ENCODE data around the gene MSANTD3.
"Not testable (repeated sequence)": the region's sequence is repeated elsewhere in the genome, so short reads cannot be mapped to it uniquely, and the experiment has no call there.

The MSANTD3 gene

DNA sequence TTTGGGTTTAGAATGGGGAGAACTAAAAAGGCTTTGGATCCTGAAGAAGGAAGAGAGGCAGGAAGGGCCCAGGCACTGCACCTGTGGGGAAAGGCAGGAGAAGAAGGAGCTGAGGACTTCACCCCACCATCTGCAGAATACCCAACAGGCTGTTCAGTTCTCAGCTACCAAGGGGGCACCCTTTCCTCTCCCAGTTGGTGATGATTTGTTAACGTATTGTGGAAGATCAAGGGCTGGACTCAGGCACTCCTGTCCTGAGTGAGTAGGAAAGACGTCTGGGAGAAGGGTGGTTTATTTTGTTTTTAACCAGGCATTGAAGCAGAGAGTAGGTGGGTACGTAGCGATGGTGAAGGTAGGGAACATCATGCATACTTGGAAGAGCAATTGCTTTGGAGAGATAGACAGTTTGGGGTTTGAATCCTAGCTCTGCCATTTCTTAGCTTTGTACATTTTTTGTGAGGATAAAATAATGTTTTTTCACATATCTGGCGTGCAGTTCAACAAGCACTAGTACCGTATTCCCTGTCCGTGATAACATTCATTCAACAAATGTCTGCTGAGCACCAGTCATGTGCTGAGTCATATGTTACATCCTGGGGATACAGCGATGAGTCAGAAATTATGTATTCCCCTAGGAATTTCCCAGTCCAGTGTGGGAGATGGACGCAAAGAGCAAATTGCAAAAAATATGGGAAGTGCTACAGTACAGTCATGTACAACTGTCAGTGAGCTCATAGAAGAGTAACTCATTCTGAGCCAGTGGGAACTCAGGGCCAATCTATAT lies 2.1 kb downstream of the MSANTD3 start:
- DNase-seq (ENCODE audit: low spot score): peak; percentile 42

DNA sequence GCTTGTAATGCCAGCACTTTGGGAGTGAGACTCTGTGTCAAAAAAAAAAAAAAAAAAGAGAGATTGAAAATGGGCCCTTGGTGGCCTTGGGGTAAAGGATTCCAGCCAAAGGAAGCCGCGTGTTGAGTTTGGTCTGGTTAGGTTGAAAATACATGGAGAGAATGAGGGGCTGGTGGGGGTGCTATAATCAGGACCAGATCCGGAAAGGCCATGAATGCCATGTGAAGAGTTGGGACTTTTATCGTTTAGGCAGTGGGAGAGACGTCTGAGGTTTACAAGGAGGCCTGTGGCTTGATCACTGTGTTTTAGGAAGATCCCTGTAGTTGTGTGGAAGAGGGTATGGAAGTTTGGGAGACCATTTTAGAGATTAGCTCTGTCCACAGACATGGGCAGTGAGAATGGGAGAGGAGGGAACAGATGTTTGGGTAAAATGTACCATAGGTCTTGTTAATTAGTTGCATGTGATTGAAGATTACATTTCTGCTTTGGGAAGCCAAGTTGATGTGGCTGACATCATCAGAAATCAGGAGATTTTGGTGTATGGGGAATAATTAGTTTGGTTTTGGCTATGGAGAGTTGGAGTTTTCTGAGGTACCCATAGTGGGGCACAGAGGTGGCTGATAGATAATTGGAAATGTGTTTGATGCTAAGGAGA lies 3.5 kb downstream of the MSANTD3 start:
- DNase-seq (ENCODE audit: low spot score): no peak

GRCh38 chr9:100431886-100432285 lies 4.9 kb downstream of the MSANTD3 start:
- DNase-seq (ENCODE audit: low spot score): no peak

DNA sequence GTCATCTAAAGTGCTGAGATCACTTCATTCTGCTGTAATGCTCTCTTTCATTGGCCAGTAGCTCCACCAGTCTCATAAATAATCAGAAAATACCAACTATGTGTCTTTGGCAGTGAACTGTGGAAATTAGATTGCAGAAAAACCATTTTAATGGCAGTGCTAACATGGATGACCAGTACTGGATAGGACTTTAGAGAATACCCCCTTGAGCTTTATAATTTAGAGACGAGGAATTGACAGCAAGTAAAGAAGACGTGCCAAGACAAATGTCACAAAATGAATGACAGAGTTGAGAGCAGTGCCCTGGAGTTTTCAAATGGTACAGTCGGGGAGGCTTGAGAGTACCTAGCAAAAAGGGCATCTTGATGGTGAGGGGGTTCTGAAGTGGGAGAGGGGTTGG lies 5.8 kb downstream of the MSANTD3 start:
- no peak for DNase-seq (ENCODE audit: low spot score)

DNA sequence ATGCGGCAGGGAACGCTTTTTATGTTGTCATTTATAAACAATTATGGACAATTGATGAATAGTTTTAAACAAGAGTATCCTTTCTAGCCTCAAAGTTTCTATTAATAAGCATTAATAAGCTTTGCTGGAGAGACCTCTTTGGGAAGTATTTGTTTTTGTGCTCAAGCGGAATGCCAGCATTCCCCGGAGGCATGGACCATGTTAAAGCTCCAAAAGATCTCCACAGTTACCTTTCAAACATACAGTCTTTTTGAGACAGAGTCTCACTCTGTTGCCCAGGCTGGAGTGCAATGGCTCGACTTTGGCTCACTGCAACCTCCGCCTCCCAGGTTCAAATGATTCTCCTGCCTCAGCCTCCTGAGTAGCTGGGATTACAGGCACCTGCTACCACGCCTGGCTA lies 9.6 kb downstream of the MSANTD3 start:
- no peak for DNase-seq (ENCODE audit: low spot score)

DNA sequence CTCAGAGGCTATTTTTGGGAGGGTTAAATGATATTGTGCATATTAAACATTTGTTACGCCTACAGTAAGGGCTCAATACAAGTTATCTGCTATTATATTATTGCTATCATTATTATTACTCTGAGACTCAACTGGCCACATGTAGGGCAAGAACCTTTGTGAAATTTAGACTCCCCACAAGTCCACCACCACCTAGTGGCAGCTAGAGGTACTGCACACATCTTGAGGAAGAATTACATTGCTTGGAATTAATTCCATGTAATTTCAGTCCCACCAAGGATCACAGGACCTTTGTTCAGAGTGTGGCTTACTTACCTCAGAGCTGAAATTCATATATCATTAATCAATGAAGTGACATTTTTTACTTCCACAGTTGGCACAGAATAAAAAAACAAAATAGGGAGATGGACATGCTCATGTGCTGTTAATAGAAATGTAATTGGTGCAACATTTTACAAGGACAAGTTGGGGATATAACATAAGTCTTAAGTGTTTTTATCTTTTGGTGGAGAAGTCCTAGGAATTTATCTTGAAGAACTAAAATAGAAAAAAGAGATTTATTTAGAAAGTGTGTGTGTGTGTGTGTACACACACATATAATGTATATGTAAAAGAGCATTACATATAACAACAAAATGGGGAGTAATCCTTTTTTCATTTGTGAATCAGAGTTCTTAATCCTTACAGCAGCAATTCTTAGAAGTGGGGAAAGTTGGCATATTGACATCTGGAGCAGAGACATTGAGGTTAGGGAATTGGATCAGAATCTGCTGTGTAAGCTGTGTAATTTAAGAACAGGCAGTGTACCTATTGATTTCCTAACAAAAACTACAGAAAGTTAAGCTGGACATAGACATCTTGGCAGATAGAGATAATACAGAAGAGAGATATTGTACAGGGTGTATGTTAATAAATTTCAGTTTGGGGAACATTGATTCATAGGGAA lies 11.2 kb downstream of the MSANTD3 start:
- peak; percentile 30 for DNase-seq (ENCODE audit: low spot score)

DNA sequence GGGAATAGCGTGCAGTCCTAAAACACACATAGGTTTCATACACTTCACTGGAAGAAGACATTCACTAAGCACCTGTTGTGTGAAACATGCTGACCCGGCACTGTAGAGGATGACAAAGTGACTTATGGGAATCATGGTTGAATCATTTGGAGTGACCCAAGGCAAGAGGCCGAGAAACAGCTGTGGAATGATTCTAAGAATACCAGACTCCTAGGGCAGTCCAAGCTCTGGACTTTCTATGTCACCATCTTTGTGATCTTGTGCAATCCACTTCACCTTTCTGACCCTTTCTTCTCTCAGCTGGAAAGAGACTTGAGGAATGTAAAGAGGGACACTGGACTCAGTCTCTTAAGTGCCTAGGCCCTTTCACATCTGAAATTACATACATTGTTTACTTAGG lies 13.1 kb downstream of the MSANTD3 start:
- no peak for DNase-seq (ENCODE audit: low spot score)

- DNase-seq (ENCODE audit: low spot score): not testable (repeated sequence)
Observed at GRCh38 chr9:100440487-100440886, 13.5 kb downstream of the MSANTD3 start.

DNA sequence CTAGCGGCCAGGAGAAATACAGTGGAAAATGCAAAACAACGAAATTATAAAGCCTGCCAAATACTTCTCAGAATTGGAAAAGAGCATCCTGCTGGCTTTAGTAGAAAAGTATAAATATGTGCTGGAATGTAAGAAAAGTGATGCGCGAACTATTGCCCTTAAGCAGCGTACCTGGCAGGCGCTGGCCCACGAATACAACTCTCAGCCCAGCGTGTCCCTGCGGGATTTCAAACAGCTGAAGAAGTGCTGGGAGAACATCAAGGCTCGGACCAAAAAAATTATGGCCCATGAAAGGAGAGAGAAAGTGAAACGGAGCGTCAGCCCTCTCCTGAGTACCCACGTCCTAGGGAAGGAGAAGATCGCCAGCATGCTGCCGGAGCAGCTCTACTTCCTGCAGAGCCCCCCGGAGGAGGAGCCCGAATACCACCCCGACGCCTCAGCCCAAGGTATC lies 15.0 kb downstream of the MSANTD3 start:
- no peak for DNase-seq (ENCODE audit: low spot score)

DNA sequence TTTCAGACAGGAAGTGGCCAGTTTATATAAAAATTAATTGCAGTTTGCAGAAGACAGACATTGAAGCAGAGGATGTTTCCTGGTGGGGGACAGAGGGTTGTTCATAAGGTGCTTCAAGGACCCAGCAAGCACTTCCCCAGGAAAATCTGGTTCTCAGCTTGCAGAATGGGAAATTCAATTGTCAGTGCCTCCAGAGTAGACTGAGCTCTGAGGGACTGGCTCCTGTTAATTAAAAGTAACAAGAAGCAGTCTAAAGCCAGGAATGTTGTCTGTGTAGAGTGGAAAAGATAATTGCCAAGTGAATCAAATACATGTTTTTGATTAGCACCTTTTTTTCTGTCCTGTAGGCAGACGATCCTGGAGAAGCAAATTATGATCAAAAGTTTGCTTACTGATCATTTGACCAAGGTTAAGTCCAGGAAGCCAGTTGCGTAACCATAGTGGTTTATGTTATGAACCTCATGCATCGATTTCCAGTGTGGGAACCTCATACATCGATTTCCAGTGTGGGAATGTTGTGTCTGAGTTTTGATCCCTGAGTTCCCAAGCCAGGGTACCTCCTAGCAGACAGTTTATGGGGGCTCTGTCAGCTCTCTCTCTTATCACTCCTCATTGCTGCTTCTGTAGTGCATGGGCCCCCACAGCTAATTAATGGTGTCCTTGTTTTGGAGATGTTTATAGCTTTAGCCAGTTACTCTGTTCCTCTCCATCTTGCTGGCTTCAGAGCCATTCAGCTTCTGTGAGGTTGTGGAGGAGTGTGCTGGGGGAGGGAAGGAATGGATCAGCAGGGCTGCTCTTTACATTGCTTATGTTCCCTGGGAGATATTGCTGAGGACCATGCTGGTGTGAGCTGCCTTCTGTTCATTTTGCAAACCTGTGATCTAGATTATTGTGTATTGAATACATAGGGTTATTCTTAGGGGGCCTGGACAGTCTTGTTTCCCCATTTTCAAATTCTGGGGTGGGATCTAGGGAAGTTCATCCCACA lies 17.1 kb downstream of the MSANTD3 start:
- DNase-seq (ENCODE audit: low spot score): peak; percentile 25

DNA sequence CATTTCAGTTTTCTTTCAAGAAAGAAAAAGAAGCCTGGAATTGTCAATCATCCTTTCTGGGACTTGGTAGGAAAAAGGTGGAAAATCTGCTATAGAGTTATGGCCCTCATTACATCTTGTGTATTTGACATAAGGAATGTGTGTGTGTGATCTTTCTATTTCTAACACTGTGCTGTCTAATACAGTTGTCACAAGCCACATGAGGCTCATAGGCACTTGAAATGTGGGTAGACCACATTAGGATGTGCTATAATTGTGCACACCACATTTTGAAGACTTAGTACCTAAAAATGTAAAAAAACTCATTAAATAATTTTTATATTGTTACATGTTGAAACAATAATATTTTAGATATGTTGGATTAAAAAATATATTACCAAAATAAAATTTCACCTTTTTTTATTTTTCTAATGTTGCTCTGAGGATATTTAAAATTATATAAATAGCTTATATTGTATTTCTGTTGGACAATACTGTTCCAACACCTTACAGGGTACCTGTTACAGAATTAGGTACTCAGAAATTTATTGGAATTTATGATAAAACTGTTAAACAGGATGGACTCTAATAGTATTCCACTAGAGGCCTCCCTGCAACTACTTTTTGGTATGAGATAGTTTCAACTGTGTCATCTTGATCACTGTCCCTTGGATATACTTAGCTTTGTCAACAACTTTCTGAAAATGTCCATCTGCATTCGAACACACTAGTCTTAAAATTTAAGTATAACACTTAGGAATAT lies 18.4 kb downstream of the MSANTD3 start:
- no peak for DNase-seq (ENCODE audit: low spot score)

GRCh38 chr9:100445903-100446549 lies 19.1 kb downstream of the MSANTD3 start:
- DNase-seq (ENCODE audit: low spot score): no peak

DNA sequence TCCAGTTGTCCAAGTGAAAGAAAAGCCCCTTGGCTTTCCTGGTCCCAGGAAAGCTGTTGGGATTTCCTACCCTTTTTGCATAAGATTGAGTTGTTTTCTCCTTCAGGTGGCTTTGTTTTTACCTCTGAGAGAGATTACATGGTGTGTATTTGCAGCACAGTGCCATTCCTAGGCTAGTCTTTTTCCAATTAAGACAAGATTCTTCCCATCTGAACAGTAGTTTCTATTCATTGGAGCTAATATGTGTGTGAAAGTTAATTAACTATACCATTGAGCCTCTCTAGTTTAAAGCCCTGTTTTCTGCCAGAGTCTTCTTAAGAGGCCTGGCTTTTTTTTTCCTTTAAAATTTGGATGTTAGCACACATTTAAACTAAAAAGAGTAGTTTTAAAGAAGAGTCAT lies 20.1 kb downstream of the MSANTD3 start:
- no peak for DNase-seq (ENCODE audit: low spot score)

GRCh38 chr9:100448266-100448665 lies 21.3 kb downstream of the MSANTD3 start:
- DNase-seq (ENCODE audit: low spot score): no peak

DNA sequence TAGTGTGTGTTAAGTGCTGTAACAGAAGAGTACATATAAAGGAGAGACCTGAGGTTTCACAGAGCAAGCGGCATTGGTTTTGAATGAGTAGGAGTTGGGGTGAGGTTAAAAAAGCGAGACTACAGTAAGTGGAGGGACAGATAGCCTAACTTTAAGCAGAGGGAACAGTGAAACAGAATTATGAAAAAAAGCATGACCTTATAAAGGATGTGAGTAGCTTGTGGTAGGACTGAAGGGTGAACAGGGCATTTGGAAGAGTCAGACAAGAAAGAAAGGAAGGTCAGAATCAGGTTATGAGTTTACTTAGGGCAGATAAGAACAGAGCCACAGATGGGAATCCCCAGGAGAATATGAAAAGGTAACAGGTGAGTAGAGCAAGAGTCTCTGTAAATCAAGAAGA lies 22.5 kb downstream of the MSANTD3 start:
- DNase-seq (ENCODE audit: low spot score): no peak

DNA sequence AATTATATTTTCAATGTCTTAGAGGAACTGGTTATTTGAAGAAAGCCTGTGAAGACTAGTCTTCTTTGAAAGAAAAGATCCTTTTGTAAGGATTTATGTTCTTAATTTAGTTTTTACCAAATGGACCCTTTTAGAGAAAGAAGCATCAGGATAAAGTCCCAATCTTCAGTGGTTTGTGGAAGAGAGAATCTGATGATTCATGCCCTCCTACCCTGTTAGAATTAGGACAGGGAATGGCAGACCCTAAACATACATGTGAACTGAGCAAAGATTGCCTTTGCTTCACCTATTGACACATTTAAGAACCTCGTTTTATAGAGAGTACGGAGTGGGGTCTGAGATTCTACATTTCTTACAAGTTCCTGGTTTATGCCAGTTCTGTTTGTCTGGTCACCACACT lies 26.0 kb downstream of the MSANTD3 start:
- DNase-seq (ENCODE audit: low spot score): no peak

DNA sequence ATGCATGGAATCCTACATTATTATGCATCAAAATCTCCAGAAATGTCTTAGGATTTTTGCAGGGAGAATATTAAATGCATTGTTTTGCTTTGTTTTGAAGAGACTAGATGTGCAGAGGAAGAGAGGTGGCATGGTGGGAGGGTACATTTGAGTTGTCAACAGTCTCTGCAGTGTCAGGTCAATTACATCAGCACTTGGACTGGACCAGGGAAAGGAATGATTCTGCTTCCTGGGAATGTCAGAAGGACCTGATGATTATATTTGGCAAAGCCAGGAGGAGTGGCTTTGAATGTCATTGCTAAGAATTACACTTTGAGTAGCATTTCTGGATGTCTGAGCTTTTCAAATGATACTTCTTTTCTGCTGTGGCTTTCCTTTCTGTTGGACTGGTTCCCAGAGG lies 28.5 kb downstream of the MSANTD3 start:
- no peak for DNase-seq (ENCODE audit: low spot score)

GRCh38 chr9:100457517-100457916 lies 30.6 kb downstream of the MSANTD3 start:
- DNase-seq (ENCODE audit: low spot score): no peak

DNA sequence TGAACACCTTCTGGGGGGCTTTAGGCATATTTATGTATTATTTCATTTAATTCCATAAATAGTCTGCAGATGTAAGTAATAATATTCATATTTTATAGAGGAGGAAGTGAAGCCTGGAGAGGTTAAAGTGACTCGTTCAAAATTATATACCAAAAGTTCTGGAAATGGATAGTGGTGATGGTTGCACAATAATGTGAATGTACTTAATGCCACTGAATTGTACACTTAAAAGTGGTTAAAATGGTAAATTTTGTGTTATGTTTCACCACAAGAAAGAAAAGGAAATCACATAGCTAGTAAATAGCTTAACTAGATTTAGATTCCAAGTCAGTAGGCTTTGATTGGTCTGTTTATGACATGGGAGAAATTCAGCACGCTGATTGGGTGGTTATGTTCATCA lies 33.0 kb downstream of the MSANTD3 start:
- no peak for DNase-seq (ENCODE audit: low spot score)

DNA sequence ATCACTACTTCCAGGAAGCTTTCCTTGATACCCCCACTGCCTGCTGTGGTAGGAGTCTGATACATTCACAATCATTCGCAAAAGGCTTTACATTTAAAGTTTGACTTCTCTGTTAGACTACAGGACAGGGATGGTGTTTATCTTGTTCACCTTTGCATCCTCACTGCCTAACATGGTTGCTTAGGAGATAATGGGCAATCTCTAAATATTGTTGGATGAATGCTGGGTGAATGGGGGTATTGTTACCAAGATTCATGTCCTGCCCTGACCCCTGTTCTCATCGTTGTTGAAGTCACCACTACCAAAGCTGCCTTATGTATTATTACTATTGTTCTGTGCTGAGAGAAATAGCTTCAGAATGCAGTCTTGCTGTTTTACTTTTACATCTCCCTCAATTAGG lies 38.3 kb downstream of the MSANTD3 start:
- DNase-seq (ENCODE audit: low spot score): no peak

All from HuH-7.5 (cell line).